Activated CD4-positive, alpha-beta T cell treated with anti-CD3 and anti-CD28 coated beads, Interleukin-10, Interleukin-2, amounts not matched to agents 100 ng/mL and 50 ng/mL, durations not matched to agents 16 hours and 8 hours (primary cell): ENCODE results near the gene PMM2.

ENCODE experiments used
- DNase-seq: peaks from one replicate; pipeline ENCODE4 v3.0.0-alpha.2; 2020

The PMM2 gene

DNA sequence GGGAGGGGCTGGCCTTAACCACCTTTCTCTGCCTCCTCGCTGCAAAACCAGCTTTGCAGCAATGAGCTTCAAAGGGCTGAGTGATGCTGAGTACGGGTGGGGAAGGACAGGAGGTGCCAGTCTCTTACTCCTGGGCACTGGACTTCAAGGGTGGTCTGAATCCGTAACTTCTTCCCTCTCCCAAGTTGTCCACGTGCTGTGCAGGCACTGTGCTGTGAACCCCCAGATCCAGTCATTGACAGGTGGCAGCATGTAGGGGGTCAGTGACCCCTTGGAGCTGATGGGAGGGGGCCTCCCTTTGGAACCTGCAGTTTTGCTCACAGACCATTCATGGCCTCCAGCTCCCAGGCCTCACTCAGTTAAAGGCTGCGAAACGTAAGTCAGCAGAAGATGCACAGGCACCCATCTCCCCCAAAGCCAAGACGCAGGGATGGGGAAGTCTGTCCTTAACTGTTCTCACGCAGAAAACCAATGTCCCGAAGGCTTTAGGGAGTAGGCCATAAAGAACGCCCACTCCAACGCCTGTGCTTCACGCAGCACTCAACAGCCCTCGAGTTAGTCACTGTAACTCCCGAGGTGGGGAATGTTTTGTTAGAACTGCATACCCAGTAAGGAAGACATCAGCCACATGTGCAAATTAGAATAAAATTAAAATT, 92.4 kb downstream of the PMM2 start:
- no peak for DNase-seq

- no peak for DNase-seq
Measured at GRCh38 chr16:8890549-8890921, 92.9 kb downstream of the PMM2 start.

DNA sequence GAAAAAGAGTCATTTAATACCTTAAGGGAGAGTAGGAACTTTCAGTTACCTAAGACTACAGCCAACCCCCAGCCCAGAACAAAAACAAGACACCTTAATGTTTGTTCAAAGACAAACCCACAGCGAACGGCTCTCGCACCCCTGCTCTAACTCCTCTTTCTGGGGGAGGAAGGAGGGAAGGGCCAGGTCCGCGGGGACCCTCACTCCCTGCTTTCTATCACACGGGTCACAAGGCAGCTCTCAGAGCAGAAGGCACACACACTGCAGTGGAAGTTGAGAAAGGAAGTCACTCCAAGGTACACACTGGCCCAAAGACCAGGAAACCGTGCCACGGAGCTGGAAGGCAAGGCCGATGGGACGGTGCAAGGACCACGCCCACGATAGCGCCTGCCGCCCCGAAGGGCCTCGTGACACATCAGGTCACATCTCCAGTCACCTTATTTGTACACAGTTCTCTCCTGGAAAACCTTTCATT, 94.5 kb downstream of the PMM2 start:
- DNase-seq = no peak

DNA sequence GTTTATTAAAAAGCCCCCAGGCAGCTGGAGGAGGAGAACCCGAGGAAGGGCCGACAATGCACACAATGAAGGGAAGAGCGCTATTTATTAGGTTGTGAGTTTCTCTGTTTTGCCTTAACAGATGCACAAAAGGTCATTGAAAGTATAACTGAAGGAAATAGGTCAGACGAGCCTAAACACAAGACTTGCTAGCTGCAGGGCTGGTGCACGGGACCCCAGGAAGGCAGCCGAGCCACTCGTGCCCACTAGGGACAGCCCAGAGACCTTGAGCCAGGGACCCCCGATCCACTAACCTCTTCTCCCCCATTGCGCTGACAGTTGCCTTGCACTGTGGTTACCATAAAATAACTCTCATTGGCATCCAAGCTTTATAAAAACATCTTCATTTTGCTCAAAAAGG, 95.8 kb downstream of the PMM2 start:
- no peak for DNase-seq

DNA sequence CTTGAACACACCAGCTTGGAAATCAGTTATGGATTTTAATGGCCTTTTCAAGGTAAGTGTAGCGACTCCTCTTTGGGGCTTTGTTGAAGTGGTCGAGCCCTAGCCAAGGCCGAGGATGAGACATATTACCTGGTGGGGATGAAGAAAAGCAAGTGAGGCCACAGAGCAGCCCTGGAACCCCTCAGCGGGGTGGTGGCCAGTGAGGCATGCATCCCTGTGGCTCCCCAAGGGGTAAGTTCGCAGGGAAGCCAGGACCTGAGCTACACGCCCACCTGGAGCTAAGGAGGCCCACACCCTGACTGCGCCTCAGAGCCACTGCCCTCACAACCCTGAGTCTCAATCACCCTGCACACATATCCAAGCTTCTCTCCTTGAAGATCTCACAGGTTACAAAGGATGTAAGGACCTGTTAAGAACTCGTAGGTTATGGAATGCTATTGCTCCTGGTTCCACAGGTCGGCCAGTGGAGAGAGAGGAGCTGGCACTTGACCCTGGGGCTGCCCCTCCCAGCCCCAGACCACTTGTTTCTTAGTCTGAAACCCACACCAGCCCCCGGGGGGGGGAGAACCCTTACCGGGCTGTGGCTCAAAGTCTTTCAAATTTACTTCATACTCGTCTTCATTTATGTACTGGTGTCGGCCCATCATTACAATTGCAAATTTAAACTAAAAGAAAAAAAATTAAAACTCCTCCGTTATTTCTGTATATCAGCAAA, 96.5 kb downstream of the PMM2 start:
- DNase-seq = no peak

GRCh38 chr16:8894736-8895334, 97.2 kb downstream of the PMM2 start:
- no peak for DNase-seq

DNA sequence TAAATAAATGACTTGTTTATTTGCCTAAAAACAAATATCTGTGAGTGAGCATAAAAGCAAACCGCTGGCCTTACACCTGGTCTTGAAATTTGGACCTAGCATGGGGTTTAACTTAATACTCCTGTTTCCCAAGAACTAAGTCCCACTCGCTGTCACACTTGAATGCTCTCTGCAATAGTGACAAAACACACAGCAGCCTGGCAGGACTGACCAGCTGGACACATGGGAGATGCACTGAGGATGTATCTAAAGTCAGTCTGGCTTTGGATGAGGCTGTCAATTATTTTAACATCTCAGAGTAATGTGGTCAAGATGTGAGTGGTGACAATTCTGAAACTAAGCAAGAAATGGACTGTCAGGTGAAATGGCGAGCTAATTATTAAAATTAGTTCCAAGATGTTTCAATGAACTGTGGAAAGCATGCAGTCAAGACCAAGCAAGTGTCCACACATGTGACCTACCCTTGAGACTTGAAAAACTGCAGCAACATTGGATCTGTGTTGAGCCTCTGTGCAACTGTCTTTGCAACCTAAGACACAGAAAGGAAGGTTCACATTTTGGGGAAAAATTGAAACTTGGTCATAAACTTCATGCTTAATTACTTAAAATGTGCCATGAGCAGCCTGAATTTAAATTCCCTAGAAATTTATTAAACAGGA, 101.2 kb downstream of the PMM2 start:
- no peak for DNase-seq
